GM23338 (cell line): ENCODE results near the gene PCBP4. TPM values are rescaled to one million over a fixed set of nuclear protein-coding genes. Genes with fewer than 3 reads are reported as not detected.

Experiments
- ATAC-seq: fragments of 200-7000 bp; cut with Tn5 transposase; 3 replicates; pipeline ENCODE4 v1.9.1; 2020
- DNase-seq: peaks from one replicate; pipeline ENCODE4 v3.0.0-alpha.2; 2015; ENCODE audit warnings: low spot score
- H2AFZ ChIP-seq: fragments of 200-600 bp; sonication (generic); 2 replicates; pipeline ENCODE4 v1.8.0; 2016; ENCODE audit warnings: antibody characterized with exemption, mild to moderate bottlenecking, moderate library complexity
- H3F3A ChIP-seq: fragments of 200-600 bp; sonication (generic); replicated peaks from 2 replicates; pipeline ENCODE4 v1.8.0; 2017; ENCODE audit warnings: antibody characterized with exemption, mixed run types, low read depth
- H3K27ac ChIP-seq: fragments of 200-600 bp; sonication (generic); 2 replicates; pipeline ENCODE4 v1.6.1; 2016; ENCODE audit warnings: low read depth
- H3K27me3 ChIP-seq: fragments of 200-600 bp; sonication (generic); 2 replicates; pipeline ENCODE4 v1.8.0; 2016; ENCODE audit warnings: mild to moderate bottlenecking, mixed run types, moderate library complexity; ENCODE audit not compliant: insufficient read depth
- H3K36me3 ChIP-seq: fragments of 200-600 bp; sonication (generic); 2 replicates; pipeline ENCODE4 v1.8.0; 2016; ENCODE audit warnings: mild to moderate bottlenecking; ENCODE audit not compliant: insufficient read depth
- H3K4me1 ChIP-seq: fragments of 200-600 bp; sonication (generic); 2 replicates; pipeline ENCODE4 v1.8.0; 2016; ENCODE audit warnings: mild to moderate bottlenecking, moderate library complexity; ENCODE audit not compliant: insufficient read depth
- H3K4me2 ChIP-seq: fragments of 200-600 bp; sonication (generic); 2 replicates; pipeline ENCODE4 v1.7.1; 2017; ENCODE audit warnings: mixed run types
- H3K4me3 ChIP-seq: fragments of 200-600 bp; sonication (generic); 2 replicates; pipeline ENCODE4 v1.6.1; 2016; ENCODE audit warnings: mixed run types
- H3K79me2 ChIP-seq: fragments of 200-600 bp; sonication (generic); replicated peaks from 2 replicates; pipeline ENCODE4 v1.8.0; 2017; ENCODE audit warnings: mild to moderate bottlenecking; ENCODE audit not compliant: insufficient read depth
- H3K9me2 ChIP-seq: fragments of 200-600 bp; sonication (generic); 2 replicates; pipeline ENCODE4 v1.8.0; 2017; ENCODE audit not compliant: insufficient read depth
- H4K20me1 ChIP-seq: fragments of 200-600 bp; sonication (generic); replicated peaks from 2 replicates; pipeline ENCODE4 v1.8.0; 2017; ENCODE audit warnings: mild to moderate bottlenecking; ENCODE audit not compliant: insufficient read depth
- H3K27ac Mint-ChIP-seq: 2 replicates; pipeline ENCODE4 v1.8.0; 2020; ENCODE audit warnings: inconsistent platforms, mild to moderate bottlenecking, moderate library complexity, mixed read lengths
- H3K27me3 Mint-ChIP-seq: 3 replicates; pipeline ENCODE4 v1.8.0; 2022; ENCODE audit warnings: low read depth, mild to moderate bottlenecking, moderate library complexity, mixed read lengths, inconsistent platforms; ENCODE audit not compliant: insufficient read depth, poor library complexity
- H3K36me3 Mint-ChIP-seq: 3 replicates; pipeline ENCODE4 v1.8.0; 2021; ENCODE audit warnings: low read depth, mild to moderate bottlenecking, inconsistent platforms, moderate library complexity, mixed read lengths
- H3K4me1 Mint-ChIP-seq: 3 replicates; pipeline ENCODE4 v1.8.0; 2020; ENCODE audit warnings: mild to moderate bottlenecking, inconsistent platforms, mixed read lengths
- H3K4me3 Mint-ChIP-seq: 3 replicates; pipeline ENCODE4 v1.8.0; 2021; ENCODE audit warnings: moderate library complexity, mild to moderate bottlenecking, inconsistent platforms, mixed read lengths
- H3K9me3 Mint-ChIP-seq: 3 replicates; pipeline ENCODE4 v1.8.0; 2020; ENCODE audit warnings: moderate library complexity, mild to moderate bottlenecking, inconsistent platforms, mixed read lengths
- CTCF ChIP-seq, 2 experiments: fragments of 200-600 bp in 1 of 2; sonication (generic) in 1 of 2; conservative IDR thresholded peaks; 2 replicates each; pipeline versions ENCODE4 v1.5.1 to v1.6.1; 2016 to 2017; ENCODE audit warnings: antibody characterized with exemption in 2 of 2, low read depth in 2 of 2, mild to moderate bottlenecking in 2 of 2, moderate library complexity in 1 of 2
- ETS1 ChIP-seq: IDR thresholded peaks from 2 replicates; pipeline ENCODE4 v1.6.1; 2016; ENCODE audit warnings: antibody characterized with exemption
- EZH2 ChIP-seq: fragments of 200-600 bp; sonication (generic); IDR thresholded peaks from one replicate; pipeline ENCODE4 v1.8.0; 2017; ENCODE audit warnings: antibody characterized with exemption, mild to moderate bottlenecking, low read depth; ENCODE audit not compliant: unreplicated experiment
- EZH2phosphoT487 ChIP-seq: fragments of 200-600 bp; sonication (generic); IDR thresholded peaks from one replicate; pipeline ENCODE4 v1.8.1; 2018; ENCODE audit warnings: antibody characterized with exemption; ENCODE audit not compliant: unreplicated experiment
- NANOG ChIP-seq: IDR thresholded peaks from 2 replicates; pipeline ENCODE4 v1.6.1; 2016; ENCODE audit warnings: antibody characterized with exemption, borderline replicate concordance
- POLR2AphosphoS5 ChIP-seq: IDR thresholded peaks from 2 replicates; pipeline ENCODE4 v1.6.1; 2016; ENCODE audit warnings: antibody characterized with exemption, low read depth
- STAT1 ChIP-seq: IDR thresholded peaks from one replicate; pipeline ENCODE4 v1.6.1; 2016; ENCODE audit warnings: antibody characterized with exemption; ENCODE audit not compliant: unreplicated experiment
- polyA plus RNA-seq: library from polyadenylated mRNA; unstranded; fragments of >200 nt; fragmentation: Nextera tagmentation; extraction: Ambion mirVana; gene quantifications from 2 replicates; pipeline ENCODE4 v1.2.1, GENCODE V29; 2016
- total RNA-seq: library from RNA; depleted of rRNA; stranded (reverse); fragments of >200 nt; shearing (Covaris generic); gene quantifications from 2 replicates; pipeline ENCODE4 v1.2.3, GENCODE V29; 2014

PCBP4 gene
- total and polyA plus RNA-seq, 2 experiments from 2014 or later = 11.8 to 37.6 TPM

- 0 out of 2 replicates have a peak overlapping the region, but pooled peaks have one; percentile 26 for H3K4me2 ChIP-seq
- no peak overlapping the region for H3K27ac Mint-ChIP-seq
- peaks cover 22% of the 10 kb centered on the region for H3K27me3 Mint-ChIP-seq
- no peak overlapping the region for H3K4me3 ChIP-seq
- H3K27ac ChIP-seq = no peak overlapping the region
- no peaks in the 10 kb centered on the region for H3K27me3 ChIP-seq
- peak; percentile 64 to 95 for TF ChIP-seq CTCF (conservative IDR thresholded peaks at IDR 0.05; ENCODE audit: low read depth in 2 of 2)
- no peak for TF ChIP-seq STAT1
- TF ChIP-seq ETS1 = no peak
- no peaks in the 10 kb centered on the region for H3K9me3 Mint-ChIP-seq
- no peak overlapping the region; the same call in 2 of the 3 replicates for H3K4me3 Mint-ChIP-seq
- no peaks in the 10 kb centered on the region for H3K9me2 ChIP-seq
- H2AFZ ChIP-seq = no peak overlapping the region
- no peaks in the 10 kb centered on the region; the same call in 1 of the 2 replicates for H3F3A ChIP-seq
- H3K4me1 Mint-ChIP-seq = peaks cover 60% of the 10 kb centered on the region
- no peaks in the 10 kb centered on the region for H3K79me2 ChIP-seq
- peak; percentile 57 for ATAC-seq
- no peaks in the 10 kb centered on the region for H3K36me3 ChIP-seq
- peaks cover 30% of the 10 kb centered on the region; the same call in 1 of the 2 replicates for H3K4me1 ChIP-seq
- peak; percentile 81 for DNase-seq
- H4K20me1 ChIP-seq = no peaks in the 10 kb centered on the region
- no peaks in the 10 kb centered on the region for H3K36me3 Mint-ChIP-seq
Measured at GRCh38 chr3:52004163-52004787, 37.0 kb upstream of the PCBP4 start.

- H3K4me3 Mint-ChIP-seq = no peak overlapping the region; the same call in 1 of the 3 replicates
Measured at GRCh38 chr3:52002748-52003147, 35.5 kb upstream of the PCBP4 start.

More at GRCh38 chr3:52002748-52003147, 35.5 kb upstream of the PCBP4 start:
- no peak for TF ChIP-seq POLR2AphosphoS5
- no peak for TF ChIP-seq NANOG
- TF ChIP-seq EZH2phosphoT487 = no peak
- no peak for TF ChIP-seq EZH2
- no peak for TF ChIP-seq CTCF (conservative IDR thresholded peaks at IDR 0.05; ENCODE audit: low read depth in 2 of 2)
- peaks cover 24% of the 10 kb centered on the region for H3K27me3 Mint-ChIP-seq
- H3K9me3 Mint-ChIP-seq = no peaks in the 10 kb centered on the region
- Histone ChIP-seq H2AFZ (no peak overlapping the region), H3K4me2 (no peak overlapping the region), H3K36me3 (no peaks in the 10 kb centered on the region), H3K79me2 (no peaks in the 10 kb centered on the region), H3K9me2 (no peaks in the 10 kb centered on the region), H3K4me3 (no peak overlapping the region), H4K20me1 (no peaks in the 10 kb centered on the region), H3F3A (peaks cover 3% of the 10 kb centered on the region; the same call in 1 of the 2 replicates), H3K27me3 (no peaks in the 10 kb centered on the region), H3K4me1 (peaks cover 30% of the 10 kb centered on the region; the same call in 1 of the 2 replicates), H3K27ac (no peak overlapping the region)
- ATAC-seq (peak; percentile 1; the same call in 2 of the 3 replicates), DNase-seq (no peak)
- H3K4me1 Mint-ChIP-seq = peaks cover 66% of the 10 kb centered on the region
- H3K27ac Mint-ChIP-seq = no peak overlapping the region
- H3K36me3 Mint-ChIP-seq = no peaks in the 10 kb centered on the region
